NCI-H446 (cell line): ENCODE measurements around the gene ZW10.

Experiments
- DNase-seq, 2 experiments: peaks; one replicate each; lab custom pipeline; 2025; lab: John Stamatoyannopoulos, UW

Gene ZW10

GRCh38 chr11:113698515-113698914 is 75.0 kb downstream of the ZW10 start:
- DNase-seq = no peak

- no peak for DNase-seq
Measured at GRCh38 chr11:113697756-113698407, 75.6 kb downstream of the ZW10 start.

- no peak for DNase-seq
Measured at GRCh38 chr11:113697111-113697510, 76.4 kb downstream of the ZW10 start.

GRCh38 chr11:113695207-113695606 is 78.3 kb downstream of the ZW10 start:
- no peak for DNase-seq

- DNase-seq = no peak
Measured at GRCh38 chr11:113694390-113694789, 79.1 kb downstream of the ZW10 start.

- DNase-seq = no peak
Measured at GRCh38 chr11:113693030-113693429, 80.5 kb downstream of the ZW10 start.

- no peak for DNase-seq
Measured at GRCh38 chr11:113690619-113691569, 82.6 kb downstream of the ZW10 start.

- no peak for DNase-seq
Measured at GRCh38 chr11:113689768-113690618, 83.5 kb downstream of the ZW10 start.

GRCh38 chr11:113685654-113686359 is 87.7 kb downstream of the ZW10 start:
- DNase-seq = no peak

- no peak for DNase-seq
Measured at GRCh38 chr11:113684496-113684895, 89.0 kb downstream of the ZW10 start.

GRCh38 chr11:113683481-113684046 is 89.9 kb downstream of the ZW10 start:
- DNase-seq = no peak
